HCT116 (cell line): ENCODE data around the gene CHST15. TPM values are rescaled to one million over a fixed set of nuclear protein-coding genes. Genes with fewer than 3 reads are reported as not detected.

Experiments
- ATAC-seq: fragments of 200-7000 bp; cut with Tn5 transposase; 2 replicates; pipeline ENCODE4 v1.9.1; 2020; ENCODE audit warnings: mild to moderate bottlenecking, moderate library complexity
- BruUV-seq: library from RNA; stranded (reverse); fragments of 400-500 nt; replicated peaks from 2 replicates; lab custom pipeline; 2021; lab: Mats Ljungman, UMichigan
- CTCF ChIA-PET: fragments of 300-600 bp; sonication (Branson Sonifier 250); formaldehyde crosslinking; loops from one replicate; lab custom pipeline; 2021; ENCODE audit warnings: antibody characterized with exemption; lab: Charles Lee
- POLR2A ChIA-PET: fragments of 300-600, 350-600 bp; sonication (Branson Sonifier 250); formaldehyde crosslinking; loops from one replicate; lab custom pipeline; 2021; ENCODE audit warnings: antibody characterized with exemption; lab: Charles Lee
- RAD21 ChIA-PET, 2 experiments: fragments of 300-600 bp; sonication (Branson Sonifier 250); formaldehyde crosslinking; loops; one replicate each; lab custom pipeline; 2023; ENCODE audit warnings: low total read pairs in 2 of 2; ENCODE audit not compliant: uncharacterized antibody in 2 of 2, unreplicated experiment in 2 of 2, low non-redundant PET in 1 of 2; lab: Charles Lee
- DNase-seq: peaks from one replicate; pipeline ENCODE4 v3.0.0-alpha.2; 2010; ENCODE audit warnings: low read depth, low spot score
- H2AFZ ChIP-seq: fragments of 200-600 bp; shearing (Covaris generic), sonication (generic); 2 replicates; pipeline ENCODE4 v1.6.1; 2017; ENCODE audit warnings: low read depth, mixed run types, mixed read lengths, antibody characterized with exemption, low read length; ENCODE audit not compliant: poor library complexity, severe bottlenecking
- H3K27ac ChIP-seq: 2 replicates; pipeline ENCODE4 v1.5.1; 2012; ENCODE audit warnings: low read depth, low read length
- H3K27me3 ChIP-seq: fragments of 200-600 bp; sonication (generic); 2 replicates; pipeline ENCODE4 v1.6.1; 2016; ENCODE audit warnings: mixed run types, low read length, mixed read lengths; ENCODE audit not compliant: insufficient read depth
- H3K36me3 ChIP-seq, 2 experiments: fragments of 200-500 bp in 1 of 2; fragments of 200-600 bp in 1 of 2; sonication (Bioruptor generic) in 1 of 2; sonication (generic) in 1 of 2; 2 replicates each; pipeline versions ENCODE4 v1.5.1 to v1.6.1; 2014 to 2016; ENCODE audit warnings: low read length in 2 of 2, inconsistent platforms in 1 of 2, mixed read lengths in 1 of 2, mixed run types in 1 of 2; ENCODE audit not compliant: insufficient read depth in 2 of 2, control insufficient read depth in 1 of 2
- H3K4me1 ChIP-seq, 2 experiments: fragments of 200-600 bp in 1 of 2; sonication (generic) in 1 of 2; 2 replicates each; pipeline versions ENCODE4 v1.5.1 to v1.6.1; 2012 to 2017; ENCODE audit warnings: low read length in 2 of 2, inconsistent platforms in 1 of 2, mild to moderate bottlenecking in 1 of 2, mixed read lengths in 1 of 2, mixed run types in 1 of 2, moderate library complexity in 1 of 2; ENCODE audit not compliant: insufficient read depth in 2 of 2, control insufficient read depth in 1 of 2
- H3K4me2 ChIP-seq: fragments of 200-600 bp; sonication (generic); 2 replicates; pipeline ENCODE4 v1.6.1; 2017; ENCODE audit warnings: mixed run types, low read length, mixed read lengths
- H3K4me3 ChIP-seq, 2 experiments: fragments of 200-600 bp in 1 of 2; sonication (generic) in 1 of 2; replicated peaks in 1 of 2; 2 replicates each; pipeline ENCODE4 v1.5.1; 2011 to 2016; ENCODE audit warnings: low read length in 2 of 2, control low read depth in 1 of 2, low read depth in 1 of 2, mild to moderate bottlenecking in 1 of 2, mixed read lengths in 1 of 2, mixed run types in 1 of 2
- H3K79me2 ChIP-seq: fragments of 200-600 bp; sonication (generic); 2 replicates; pipeline ENCODE4 v1.6.1; 2017; ENCODE audit warnings: mild to moderate bottlenecking, mixed run types, low read length, moderate library complexity, mixed read lengths; ENCODE audit not compliant: insufficient read depth
- H3K9ac ChIP-seq: fragments of 200-600 bp; sonication (generic); 2 replicates; pipeline ENCODE4 v1.6.1; 2016; ENCODE audit warnings: low read length, mixed read lengths
- H3K9me2 ChIP-seq: fragments of 200-600 bp; sonication (generic), shearing (Covaris generic); 2 replicates; pipeline ENCODE4 v1.6.1; 2017; ENCODE audit warnings: mixed run types, mild to moderate bottlenecking, moderate library complexity; ENCODE audit not compliant: insufficient read depth
- H3K9me3 ChIP-seq, 2 experiments: fragments of 200-500 bp in 1 of 2; fragments of 200-600 bp in 1 of 2; sonication (Bioruptor generic) in 1 of 2; sonication (generic) in 1 of 2; 2 replicates each; pipeline ENCODE4 v1.6.1; 2014 to 2017; ENCODE audit warnings: low read length in 2 of 2, mixed read lengths in 2 of 2, inconsistent platforms in 1 of 2, low read depth in 1 of 2, mild to moderate bottlenecking in 1 of 2, mixed run types in 1 of 2, moderate library complexity in 1 of 2; ENCODE audit not compliant: control insufficient read depth in 1 of 2, insufficient read depth in 1 of 2
- H4K20me1 ChIP-seq: fragments of 200-600 bp; sonication (generic), shearing (Covaris generic); 2 replicates; pipeline ENCODE4 v1.6.1; 2017; ENCODE audit warnings: mixed run types, mild to moderate bottlenecking, moderate library complexity; ENCODE audit not compliant: insufficient read depth
- CBX3 ChIP-seq: IDR thresholded peaks from 2 replicates; pipeline ENCODE4 v1.6.1; 2012; ENCODE audit warnings: low read depth
- EZH2 ChIP-seq: fragments of 200-600 bp; sonication (generic); IDR thresholded peaks from 2 replicates; pipeline ENCODE4 v1.6.1; 2017; ENCODE audit warnings: antibody characterized with exemption, mixed run types
- JUND ChIP-seq: IDR thresholded peaks from 2 replicates; pipeline ENCODE4 v1.6.1; 2012
- REST ChIP-seq: IDR thresholded peaks from 2 replicates; pipeline ENCODE4 v1.6.1; 2012; ENCODE audit warnings: low read depth
- ZBTB33 ChIP-seq: IDR thresholded peaks from 2 replicates; pipeline ENCODE4 v1.6.1; 2011; ENCODE audit warnings: mild to moderate bottlenecking, low read length, moderate library complexity; ENCODE audit not compliant: insufficient replicate concordance; ENCODE audit errors: extremely low read depth
- intact Hi-C: fragments of 100-400 bp; cut with micrococcal nuclease; formaldehyde crosslinking; loops from 2 replicates; pipeline ENCODE4 v1.10.0; 2022
- total RNA-seq: library from RNA; stranded (reverse); gene quantifications from one replicate; pipeline ENCODE4 v1.2.1, GENCODE V29; 2021; ENCODE audit not compliant: unreplicated experiment

The CHST15 gene
- total RNA-seq, 1 experiment from 2014 or later = 47.2 TPM

GRCh38 chr10:124032087-124032935 is 61.1 kb downstream of the CHST15 start:
- peaks cover 0 to 9% of the 10 kb centered on the region in 2 experiments; a peak in 1 of 4 replicates for H3K4me1 ChIP-seq
- no peaks in the 10 kb centered on the region for H4K20me1 ChIP-seq
- H3K79me2 ChIP-seq = no peaks in the 10 kb centered on the region
- no peak for ATAC-seq
- no peak for DNase-seq
- H3K9me2 ChIP-seq = no peaks in the 10 kb centered on the region
- H3K9ac ChIP-seq = no peak overlapping the region
- ChIA-PET CTCF (no interaction called here), POLR2A (no interaction called here), RAD21 (no interaction called here)
- H3K36me3 ChIP-seq = peaks cover 2 to 4% of the 10 kb centered on the region in 2 experiments; a peak in 3 of 4 replicates
- intact Hi-C loops = no loop called here
- BruUV-seq = no TSS peak
- H2AFZ ChIP-seq = no peak overlapping the region
- no peaks in the 10 kb centered on the region for H3K9me3 ChIP-seq
- H3K27ac ChIP-seq = no peak overlapping the region
- H3K4me2 ChIP-seq = no peak overlapping the region
- H3K4me3 ChIP-seq = no peak overlapping the region
- TF ChIP-seq EZH2 (no peak), ZBTB33 (no peak), CBX3 (no peak), REST (no peak), JUND (no peak)
- H3K27me3 ChIP-seq = no peaks in the 10 kb centered on the region
